Stimulated activated CD8-positive, alpha-beta memory T cell treated with anti-CD3 and anti-CD28 coated beads, Interleukin-15, amount 100 ng/mL, for 24 hours (primary cell): ENCODE measurements around the gene TFAP2E.

Source experiments
- DNase-seq: peaks from one replicate; pipeline ENCODE4 v3.0.0-alpha.2; 2020; ENCODE audit warnings: low read depth

TFAP2E gene

DNA sequence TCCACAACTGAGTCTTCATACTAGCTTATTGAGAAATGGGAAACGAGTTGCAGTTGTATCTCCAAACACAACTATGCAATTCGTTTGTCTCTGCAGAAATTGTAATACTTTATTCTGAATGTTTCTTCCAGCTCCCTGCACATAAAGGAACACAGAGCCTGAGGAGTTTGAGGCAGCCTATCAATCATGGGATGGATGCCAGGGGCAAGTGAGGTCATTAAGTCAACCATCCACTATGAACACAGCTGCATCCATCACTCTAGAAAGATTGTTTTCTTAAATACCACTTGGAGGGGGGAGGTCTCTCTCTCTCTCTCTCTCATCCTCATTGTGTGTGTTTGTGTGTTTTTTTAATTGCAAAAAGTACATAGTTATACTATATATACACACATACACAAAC, 71.1 kb downstream of the TFAP2E start:
- DNase-seq: no peak
